ACC112 (cell line): ENCODE measurements around the gene ZNF175.

Experiments
- H2AFZ ChIP-seq: fragments of 200-600 bp; sonication (generic); one replicate; pipeline ENCODE4 v1.6.0; 2017; ENCODE audit warnings: antibody characterized with exemption, low read length; ENCODE audit not compliant: unreplicated experiment
- H3K27ac ChIP-seq: fragments of 200-600 bp; sonication (generic); 2 replicates; pipeline ENCODE4 v1.5.1; 2014; ENCODE audit warnings: low read depth, mild to moderate bottlenecking, antibody characterized with exemption, low read length, moderate library complexity
- H3K27me3 ChIP-seq: fragments of 200-600 bp; sonication (generic); 2 replicates; pipeline ENCODE4 v1.6.1; 2014; ENCODE audit warnings: mild to moderate bottlenecking, antibody characterized with exemption, low read length, moderate library complexity, mixed read lengths; ENCODE audit not compliant: insufficient read depth
- H3K36me3 ChIP-seq: fragments of 200-600 bp; sonication (generic); 2 replicates; pipeline ENCODE4 v1.6.1; 2016; ENCODE audit warnings: mild to moderate bottlenecking, antibody characterized with exemption, low read length, moderate library complexity, mixed read lengths; ENCODE audit not compliant: insufficient read depth
- H3K4me1 ChIP-seq: fragments of 200-600 bp; sonication (generic); one replicate; pipeline ENCODE4 v1.6.1; 2016; ENCODE audit warnings: low read length, mixed read lengths; ENCODE audit not compliant: insufficient read depth, unreplicated experiment, control insufficient read depth
- H3K4me3 ChIP-seq: fragments of 200-600 bp; sonication (generic); 2 replicates; pipeline ENCODE4 v1.5.1; 2014; ENCODE audit warnings: mild to moderate bottlenecking, low read depth, low read length
- H3K79me2 ChIP-seq: fragments of 200-600 bp; sonication (generic); one replicate; pipeline ENCODE4 v1.6.0; 2016; ENCODE audit warnings: low read length; ENCODE audit not compliant: control insufficient read depth, unreplicated experiment, insufficient read depth

Gene ZNF175

DNA sequence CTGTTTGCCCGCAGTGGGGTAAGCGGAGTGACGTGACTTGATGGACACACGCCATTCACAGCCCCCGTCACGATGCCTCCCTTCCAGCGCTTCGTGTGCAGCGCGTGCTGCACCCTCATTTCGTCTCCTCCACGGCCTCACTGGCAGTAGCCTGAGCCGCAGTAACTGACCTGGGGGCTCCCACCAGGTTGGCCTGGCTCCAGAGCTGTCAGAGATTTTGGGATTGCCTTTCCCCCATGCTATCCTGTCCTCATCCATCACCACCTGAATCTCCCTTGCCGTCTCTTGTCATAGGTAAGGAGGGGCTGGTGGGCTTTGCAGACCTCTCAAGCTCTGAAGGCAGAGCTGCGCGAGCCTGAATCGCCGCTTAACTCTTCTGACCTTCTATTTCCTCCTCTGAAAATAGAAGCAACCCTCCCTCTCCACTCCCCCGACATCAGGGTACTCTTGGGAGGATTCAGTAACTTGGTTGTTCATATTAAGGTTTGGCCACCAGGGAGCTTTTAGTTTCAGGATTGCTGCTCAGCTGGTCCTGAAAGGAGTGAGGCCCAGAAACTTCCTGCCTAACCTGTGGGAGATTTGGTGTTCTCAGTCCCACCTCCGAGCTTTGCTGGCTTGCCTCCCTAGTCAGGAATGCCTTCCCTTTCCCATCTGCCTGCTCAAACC, 31.2 kb downstream of the ZNF175 start:
- Histone ChIP-seq H3K4me3 (no peak overlapping the region), H3K4me1 (no peaks in the 10 kb centered on the region), H2AFZ (no peak overlapping the region), H3K27ac (no peak overlapping the region), H3K36me3 (no peaks in the 10 kb centered on the region), H3K27me3 (peaks cover 26% of the 10 kb centered on the region), H3K79me2 (no peaks in the 10 kb centered on the region)

DNA sequence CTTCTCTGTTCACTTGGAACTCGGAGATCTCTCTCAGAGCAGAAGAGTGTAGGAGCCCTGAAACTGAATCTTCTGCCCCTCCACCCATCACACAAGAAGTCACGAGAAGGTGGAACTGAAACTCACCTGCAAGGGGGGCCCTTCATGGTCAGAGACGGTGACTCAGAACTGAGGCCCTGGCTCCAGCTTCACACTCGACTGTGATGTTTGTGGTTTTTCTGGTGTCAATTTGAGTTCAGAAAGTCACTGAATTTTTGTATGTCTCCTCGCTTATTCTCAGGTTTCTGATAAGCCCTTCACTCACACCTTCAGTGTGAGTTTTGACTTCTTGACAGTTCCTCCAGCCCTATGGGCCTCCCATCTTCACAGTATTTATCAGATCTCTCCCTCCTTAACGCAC, 36.0 kb downstream of the ZNF175 start:
- H3K79me2 ChIP-seq = no peaks in the 10 kb centered on the region
- H3K4me3 ChIP-seq = no peak overlapping the region
- peaks cover 32% of the 10 kb centered on the region for H3K27me3 ChIP-seq
- no peaks in the 10 kb centered on the region for H3K4me1 ChIP-seq
- H2AFZ ChIP-seq = no peak overlapping the region
- no peak overlapping the region for H3K27ac ChIP-seq
- no peaks in the 10 kb centered on the region for H3K36me3 ChIP-seq

DNA sequence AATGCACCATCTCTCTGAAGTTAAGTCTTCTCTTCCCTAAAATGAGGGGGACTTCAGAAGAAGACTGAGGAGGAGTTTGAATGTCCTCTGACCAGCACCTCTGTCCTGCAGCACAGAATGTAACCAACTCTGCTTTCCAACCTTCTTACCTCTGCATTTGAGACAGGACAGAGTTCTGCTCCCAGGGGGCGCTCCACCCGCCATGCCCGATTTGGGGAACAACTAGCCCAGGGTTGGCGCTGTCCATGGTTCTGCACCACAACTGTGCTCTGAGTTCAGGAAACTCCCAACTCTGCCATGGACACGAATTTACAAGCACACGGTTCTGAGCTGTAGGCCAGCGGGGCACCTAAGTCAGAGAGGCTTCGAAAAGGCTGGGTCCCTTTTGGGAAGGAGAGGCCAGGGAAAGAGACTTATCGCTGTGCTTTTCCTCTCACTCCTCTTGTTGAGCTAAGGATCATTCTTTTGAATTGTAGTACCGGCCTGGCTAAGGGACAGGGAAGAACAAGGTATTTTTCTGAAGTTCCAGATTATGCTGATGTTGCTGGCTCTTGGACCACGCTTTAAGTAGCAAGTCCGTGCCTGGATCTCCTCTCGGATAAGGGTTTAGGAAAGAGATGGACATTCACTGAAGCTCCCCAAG, 37.0 kb downstream of the ZNF175 start:
- Histone ChIP-seq H3K36me3 (no peaks in the 10 kb centered on the region), H2AFZ (no peak overlapping the region), H3K4me3 (no peak overlapping the region), H3K27ac (no peak overlapping the region), H3K27me3 (peaks cover 41% of the 10 kb centered on the region), H3K4me1 (no peaks in the 10 kb centered on the region), H3K79me2 (no peaks in the 10 kb centered on the region)

DNA sequence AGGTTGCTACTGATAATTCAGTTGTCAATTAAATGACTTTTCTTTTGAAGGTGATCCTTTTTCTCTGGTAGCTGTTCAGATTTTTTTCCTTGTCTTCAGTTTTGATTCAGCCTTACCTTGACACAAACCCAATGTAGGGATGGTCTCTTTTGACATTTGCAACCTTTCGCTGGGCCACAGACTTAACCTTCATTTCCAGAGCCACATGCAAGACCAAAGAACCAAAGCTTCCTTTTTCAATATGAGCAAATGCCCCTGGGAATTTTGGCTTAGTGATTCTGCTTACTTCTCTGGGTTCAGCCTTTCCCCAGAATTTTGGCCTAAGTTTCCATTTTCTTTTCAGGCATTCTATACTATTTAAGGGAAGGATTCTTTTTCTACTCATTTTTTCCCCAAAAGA, 39.5 kb downstream of the ZNF175 start:
- no peaks in the 10 kb centered on the region for H3K4me1 ChIP-seq
- H3K27me3 ChIP-seq = peaks cover 58% of the 10 kb centered on the region
- no peak overlapping the region for H3K27ac ChIP-seq
- H3K4me3 ChIP-seq = no peak overlapping the region
- H3K36me3 ChIP-seq = no peaks in the 10 kb centered on the region
- no peak overlapping the region for H2AFZ ChIP-seq
- no peaks in the 10 kb centered on the region for H3K79me2 ChIP-seq

DNA sequence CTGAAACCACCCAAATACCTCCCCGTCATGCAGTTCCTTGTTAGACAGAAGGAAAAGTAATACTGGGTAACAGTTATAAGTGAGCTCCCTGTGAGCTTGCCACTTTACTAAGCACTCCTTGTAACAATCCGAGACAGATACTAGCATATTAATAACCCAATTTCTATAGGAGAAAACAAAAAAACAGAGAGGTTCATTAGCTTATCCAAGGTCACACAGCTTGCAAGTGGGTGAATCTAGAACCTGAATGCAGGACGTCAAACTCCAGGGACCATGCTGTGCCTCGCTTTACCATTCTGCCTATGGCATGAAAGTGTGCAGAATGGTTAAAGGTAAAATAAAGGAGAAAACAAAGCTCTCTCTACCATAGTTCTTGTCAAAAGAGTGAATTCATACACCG, 43.7 kb downstream of the ZNF175 start:
- H2AFZ ChIP-seq = no peak overlapping the region
- H3K79me2 ChIP-seq = no peaks in the 10 kb centered on the region
- H3K36me3 ChIP-seq = no peaks in the 10 kb centered on the region
- H3K4me1 ChIP-seq = no peaks in the 10 kb centered on the region
- no peak overlapping the region for H3K4me3 ChIP-seq
- H3K27me3 ChIP-seq = peaks cover 56% of the 10 kb centered on the region
- no peak overlapping the region for H3K27ac ChIP-seq

DNA sequence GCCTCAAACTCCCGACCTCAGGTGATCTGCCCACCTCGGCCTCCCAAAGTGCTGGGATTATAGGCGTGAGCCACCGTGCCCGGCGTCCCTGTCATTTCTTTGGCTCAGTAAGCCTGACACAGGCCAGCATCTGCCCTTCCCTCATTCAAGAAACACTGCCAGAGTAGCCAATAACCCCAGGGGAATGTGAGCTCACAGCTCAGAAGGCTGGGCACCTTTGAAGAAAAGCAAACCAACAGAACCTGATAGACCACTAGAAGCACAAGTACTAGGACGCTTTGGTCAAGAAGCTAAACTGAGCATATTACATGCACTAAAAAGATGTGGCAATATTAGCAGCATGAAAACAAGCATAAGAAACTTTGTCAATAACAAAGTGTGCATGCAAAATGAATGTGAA, 44.9 kb downstream of the ZNF175 start:
- Histone ChIP-seq H3K79me2 (no peaks in the 10 kb centered on the region), H3K4me3 (no peak overlapping the region), H3K27ac (no peak overlapping the region), H3K27me3 (peaks cover 49% of the 10 kb centered on the region), H3K4me1 (no peaks in the 10 kb centered on the region), H2AFZ (no peak overlapping the region), H3K36me3 (no peaks in the 10 kb centered on the region)

DNA sequence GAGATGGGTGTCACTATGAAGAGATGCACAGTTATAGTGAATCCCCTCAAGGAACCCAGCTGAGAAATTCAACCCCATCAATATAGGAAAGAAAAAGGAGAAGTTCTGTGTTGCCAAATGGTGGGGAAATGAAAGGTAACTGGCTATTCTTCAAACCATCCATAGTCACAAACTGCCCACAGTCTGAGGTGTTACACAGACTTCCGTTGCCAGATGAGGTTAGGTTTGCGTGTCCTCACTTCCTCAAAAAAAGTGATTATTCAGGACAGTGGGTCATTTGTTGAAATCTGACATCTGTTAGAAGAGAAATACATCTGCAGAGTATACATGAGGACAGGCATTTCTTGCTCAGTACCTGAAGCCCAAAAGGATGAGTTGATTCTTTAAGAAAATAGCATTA, 50.1 kb downstream of the ZNF175 start:
- Histone ChIP-seq H3K27me3 (peaks cover 26% of the 10 kb centered on the region), H3K79me2 (no peaks in the 10 kb centered on the region), H3K27ac (no peak overlapping the region), H2AFZ (no peak overlapping the region), H3K4me3 (no peak overlapping the region), H3K4me1 (no peaks in the 10 kb centered on the region), H3K36me3 (no peaks in the 10 kb centered on the region)

DNA sequence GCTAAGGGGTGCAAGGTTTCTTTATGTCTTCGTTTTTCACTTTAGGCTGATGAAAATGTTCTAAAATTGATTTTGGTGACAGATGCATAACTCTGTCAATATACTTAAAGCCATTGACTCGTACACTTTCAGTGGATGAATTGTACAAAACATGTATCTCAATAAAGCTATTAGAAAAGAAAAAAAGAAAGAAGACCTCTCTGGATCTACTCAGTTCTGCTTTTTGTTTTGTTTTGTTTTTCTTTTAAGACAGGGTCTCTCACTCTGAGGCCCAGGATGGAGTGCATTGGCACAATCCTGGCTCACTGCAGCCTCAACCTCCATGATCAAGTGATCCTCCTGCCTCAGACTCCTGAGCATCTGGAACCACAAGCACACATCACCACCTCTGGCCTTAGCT, 55.6 kb downstream of the ZNF175 start:
- no peak overlapping the region for H3K27ac ChIP-seq
- no peak overlapping the region for H3K4me3 ChIP-seq
- H2AFZ ChIP-seq = no peak overlapping the region
- no peaks in the 10 kb centered on the region for H3K4me1 ChIP-seq
- no peaks in the 10 kb centered on the region for H3K36me3 ChIP-seq
- peaks cover 37% of the 10 kb centered on the region for H3K27me3 ChIP-seq
- no peaks in the 10 kb centered on the region for H3K79me2 ChIP-seq

DNA sequence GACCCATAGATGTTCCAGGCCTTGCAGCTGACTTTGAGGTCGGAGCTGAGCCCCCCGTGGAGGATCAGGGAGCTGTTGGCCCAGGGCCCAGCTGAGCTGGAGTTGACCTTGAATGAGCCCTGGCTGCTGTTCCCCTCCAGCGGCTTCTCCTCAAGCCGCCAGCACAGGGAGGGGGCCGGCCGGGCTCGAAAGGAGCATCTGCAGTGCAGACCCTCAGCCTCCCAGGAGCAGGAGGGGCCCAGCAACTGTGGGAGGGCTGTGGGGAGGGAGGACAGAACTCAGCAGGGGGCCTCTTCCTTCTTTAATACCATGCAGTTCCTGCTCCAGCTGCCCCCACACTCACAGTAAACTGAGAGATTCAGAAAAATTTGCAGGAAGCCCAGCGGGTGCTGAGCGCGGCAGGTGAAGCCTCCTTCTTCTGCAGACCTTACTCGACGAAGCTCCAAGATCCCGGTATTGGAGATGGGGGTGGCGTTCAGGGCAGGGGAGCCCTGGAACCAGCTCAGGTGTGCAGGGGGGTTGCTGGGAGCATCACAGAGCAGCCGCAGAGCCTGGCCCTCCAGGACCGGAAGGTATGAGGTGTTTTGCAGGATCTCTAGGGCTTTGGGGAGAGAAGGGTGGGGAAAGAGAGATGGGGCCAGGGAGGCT, 56.5 kb downstream of the ZNF175 start:
- no peak overlapping the region for H2AFZ ChIP-seq
- H3K27me3 ChIP-seq = peaks cover 45% of the 10 kb centered on the region
- H3K36me3 ChIP-seq = no peaks in the 10 kb centered on the region
- no peak overlapping the region for H3K4me3 ChIP-seq
- H3K27ac ChIP-seq = no peak overlapping the region
- no peaks in the 10 kb centered on the region for H3K4me1 ChIP-seq
- H3K79me2 ChIP-seq = no peaks in the 10 kb centered on the region

DNA sequence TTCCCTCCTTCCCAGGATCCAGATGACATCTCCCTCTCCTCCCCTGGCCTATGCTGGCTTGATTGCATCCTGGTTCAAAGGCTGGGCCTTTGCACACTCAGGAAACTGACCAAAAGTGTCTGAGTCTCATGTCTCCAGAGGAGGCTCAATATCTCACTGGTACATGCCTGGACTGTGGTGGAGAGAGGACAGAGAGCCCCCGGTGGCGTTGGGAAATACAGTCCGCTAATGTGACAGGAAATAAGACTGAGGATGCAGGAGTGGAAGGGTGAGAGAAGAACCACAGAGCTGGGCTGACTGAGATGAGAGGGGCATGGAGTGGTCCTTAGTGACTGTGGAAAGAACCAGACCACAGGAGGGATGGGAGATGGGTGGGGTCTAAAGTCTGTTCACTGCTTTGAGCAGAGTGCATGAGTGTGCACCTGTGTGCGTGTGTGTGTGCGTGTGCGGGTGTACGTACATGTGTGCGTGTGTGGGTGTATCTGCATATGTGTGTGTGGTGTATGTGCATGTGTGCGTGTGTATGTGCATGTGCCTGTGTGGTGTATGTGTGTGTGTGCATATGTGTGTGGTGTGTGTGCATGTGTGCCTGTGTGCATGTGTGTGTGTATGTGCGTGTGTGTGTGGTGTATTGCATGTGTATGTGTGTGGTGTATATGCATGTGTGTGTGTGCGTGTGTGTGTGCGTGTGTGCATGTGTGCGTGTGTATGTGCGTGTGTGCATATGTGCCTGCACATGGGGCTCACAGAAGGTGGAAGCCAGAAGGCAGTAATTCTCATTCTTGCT, 57.3 kb downstream of the ZNF175 start:
- Histone ChIP-seq H3K36me3 (no peaks in the 10 kb centered on the region), H3K79me2 (no peaks in the 10 kb centered on the region), H2AFZ (no peak overlapping the region), H3K4me1 (no peaks in the 10 kb centered on the region), H3K27ac (no peak overlapping the region), H3K4me3 (no peak overlapping the region), H3K27me3 (peaks cover 41% of the 10 kb centered on the region)
